HUES6 (cell line): ENCODE data around the gene ATXN1.

ENCODE experiments used
- H3K27ac ChIP-seq: 2 replicates; pipeline ENCODE4 v1.7.0; 2013; ENCODE audit warnings: low read depth, mild to moderate bottlenecking, low read length, inconsistent platforms
- H3K27me3 ChIP-seq: 2 replicates; pipeline ENCODE4 v1.6.1; 2013; ENCODE audit warnings: low read length; ENCODE audit not compliant: control insufficient read depth, insufficient read depth
- H3K36me3 ChIP-seq: 2 replicates; pipeline ENCODE4 v1.6.1; 2013; ENCODE audit warnings: low read length; ENCODE audit not compliant: control insufficient read depth, insufficient read depth
- H3K4me1 ChIP-seq: 2 replicates; pipeline ENCODE4 v1.6.1; 2013; ENCODE audit warnings: low read length; ENCODE audit not compliant: control insufficient read depth, insufficient read depth
- H3K4me3 ChIP-seq: 2 replicates; pipeline ENCODE4 v1.5.1; 2013; ENCODE audit warnings: low read depth, low read length
- H3K9ac ChIP-seq: one replicate; pipeline ENCODE4 v1.6.1; 2013; ENCODE audit warnings: mild to moderate bottlenecking, low read length
- H3K9me3 ChIP-seq: 2 replicates; pipeline ENCODE4 v1.6.1; 2013; ENCODE audit warnings: low read depth, low read length; ENCODE audit not compliant: control insufficient read depth, insufficient read depth

The ATXN1 gene

GRCh38 chr6:16676978-16677377, 84.3 kb downstream of the ATXN1 start:
- H3K27ac ChIP-seq = no peak overlapping the region
- H3K27me3 ChIP-seq = no peaks in the 10 kb centered on the region
- no peak overlapping the region for H3K4me3 ChIP-seq
- H3K9ac ChIP-seq = no peak overlapping the region
- no peaks in the 10 kb centered on the region for H3K36me3 ChIP-seq
- H3K9me3 ChIP-seq = no peaks in the 10 kb centered on the region
- peaks cover 19% of the 10 kb centered on the region for H3K4me1 ChIP-seq

- H3K9ac ChIP-seq = no peak overlapping the region
- H3K4me1 ChIP-seq = peaks cover 23% of the 10 kb centered on the region
- H3K36me3 ChIP-seq = no peaks in the 10 kb centered on the region
- no peak overlapping the region for H3K4me3 ChIP-seq
- no peak overlapping the region for H3K27ac ChIP-seq
- no peaks in the 10 kb centered on the region for H3K27me3 ChIP-seq
- H3K9me3 ChIP-seq = no peaks in the 10 kb centered on the region
These were observed 84.9 kb downstream of the ATXN1 start for GRCh38 chr6:16676376-16676775.

- Histone ChIP-seq H3K36me3 (no peaks in the 10 kb centered on the region), H3K4me1 (peaks cover 27% of the 10 kb centered on the region), H3K27me3 (no peaks in the 10 kb centered on the region), H3K4me3 (no peak overlapping the region), H3K9ac (no peak overlapping the region), H3K9me3 (no peaks in the 10 kb centered on the region), H3K27ac (no peak overlapping the region)
These were observed 86.4 kb downstream of the ATXN1 start for GRCh38 chr6:16674801-16675392.

GRCh38 chr6:16673011-16673797, 88.1 kb downstream of the ATXN1 start:
- no peak overlapping the region for H3K4me3 ChIP-seq
- H3K36me3 ChIP-seq = no peaks in the 10 kb centered on the region
- H3K27ac ChIP-seq = no peak overlapping the region
- H3K9ac ChIP-seq = no peak overlapping the region
- peaks cover 28% of the 10 kb centered on the region for H3K4me1 ChIP-seq
- no peaks in the 10 kb centered on the region for H3K9me3 ChIP-seq
- no peaks in the 10 kb centered on the region for H3K27me3 ChIP-seq

GRCh38 chr6:16671302-16672289, 89.7 kb downstream of the ATXN1 start:
- H3K4me3 ChIP-seq = no peak overlapping the region
- no peaks in the 10 kb centered on the region for H3K27me3 ChIP-seq
- peaks cover 20% of the 10 kb centered on the region for H3K4me1 ChIP-seq
- H3K9me3 ChIP-seq = no peaks in the 10 kb centered on the region
- H3K27ac ChIP-seq = no peak overlapping the region
- H3K36me3 ChIP-seq = no peaks in the 10 kb centered on the region
- no peak overlapping the region for H3K9ac ChIP-seq

GRCh38 chr6:16670617-16671051, 90.6 kb downstream of the ATXN1 start:
- Histone ChIP-seq H3K4me1 (peaks cover 19% of the 10 kb centered on the region), H3K36me3 (no peaks in the 10 kb centered on the region), H3K27me3 (no peaks in the 10 kb centered on the region), H3K9me3 (no peaks in the 10 kb centered on the region), H3K27ac (no peak overlapping the region), H3K4me3 (no peak overlapping the region), H3K9ac (no peak overlapping the region)

- Histone ChIP-seq H3K9me3 (no peaks in the 10 kb centered on the region), H3K36me3 (no peaks in the 10 kb centered on the region), H3K27me3 (no peaks in the 10 kb centered on the region), H3K9ac (no peak overlapping the region), H3K4me3 (no peak overlapping the region), H3K4me1 (peaks cover 19% of the 10 kb centered on the region), H3K27ac (no peak overlapping the region)
These were observed 91.1 kb downstream of the ATXN1 start for GRCh38 chr6:16670183-16670582.

- Histone ChIP-seq H3K27me3 (no peaks in the 10 kb centered on the region), H3K9me3 (no peaks in the 10 kb centered on the region), H3K27ac (no peak overlapping the region), H3K4me3 (no peak overlapping the region), H3K4me1 (peaks cover 16% of the 10 kb centered on the region), H3K9ac (no peak overlapping the region), H3K36me3 (no peaks in the 10 kb centered on the region)
These were observed 92.0 kb downstream of the ATXN1 start for GRCh38 chr6:16669227-16669626.

- H3K27me3 ChIP-seq = no peaks in the 10 kb centered on the region
- peaks cover 14% of the 10 kb centered on the region for H3K4me1 ChIP-seq
- no peak overlapping the region for H3K27ac ChIP-seq
- H3K9me3 ChIP-seq = peaks cover 2% of the 10 kb centered on the region; the same call in 1 of the 2 replicates
- no peaks in the 10 kb centered on the region for H3K36me3 ChIP-seq
- H3K4me3 ChIP-seq = no peak overlapping the region
- H3K9ac ChIP-seq = no peak overlapping the region
These were observed 93.8 kb downstream of the ATXN1 start for GRCh38 chr6:16667509-16667908.

- H3K9ac ChIP-seq = no peak overlapping the region
- H3K4me3 ChIP-seq = no peak overlapping the region
- H3K27ac ChIP-seq = no peak overlapping the region
- H3K9me3 ChIP-seq = peaks cover 11% of the 10 kb centered on the region
- no peaks in the 10 kb centered on the region for H3K36me3 ChIP-seq
- H3K27me3 ChIP-seq = no peaks in the 10 kb centered on the region
- H3K4me1 ChIP-seq = 0 out of 2 replicates have a peak, but pooled peaks cover 5% of the 10 kb centered on the region
These were observed 95.3 kb downstream of the ATXN1 start for GRCh38 chr6:16665992-16666391.
